ENCODE measurements around the gene PHEX. TPM values are rescaled to one million over a fixed set of nuclear protein-coding genes. Genes with fewer than 3 reads are reported as not detected.

PHEX gene
- total RNA-seq, 1 experiment from 2014 or later = 0.04 TPM

- TF ChIP-seq, protein P1, sequence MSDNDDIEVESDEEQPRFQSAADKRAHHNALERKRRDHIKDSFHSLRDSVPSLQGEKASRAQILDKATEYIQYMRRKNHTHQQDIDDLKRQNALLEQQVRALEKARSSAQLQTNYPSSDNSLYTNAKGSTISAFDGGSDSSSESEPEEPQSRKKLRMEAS (CRISPR knock-in tag; IDR thresholded peaks at IDR 0.05) = no peak
- TF ChIP-seq PRRX2 (CRISPR knock-in tag; IDR thresholded peaks at IDR 0.05) = no peak
- TF ChIP-seq, protein P2, sequence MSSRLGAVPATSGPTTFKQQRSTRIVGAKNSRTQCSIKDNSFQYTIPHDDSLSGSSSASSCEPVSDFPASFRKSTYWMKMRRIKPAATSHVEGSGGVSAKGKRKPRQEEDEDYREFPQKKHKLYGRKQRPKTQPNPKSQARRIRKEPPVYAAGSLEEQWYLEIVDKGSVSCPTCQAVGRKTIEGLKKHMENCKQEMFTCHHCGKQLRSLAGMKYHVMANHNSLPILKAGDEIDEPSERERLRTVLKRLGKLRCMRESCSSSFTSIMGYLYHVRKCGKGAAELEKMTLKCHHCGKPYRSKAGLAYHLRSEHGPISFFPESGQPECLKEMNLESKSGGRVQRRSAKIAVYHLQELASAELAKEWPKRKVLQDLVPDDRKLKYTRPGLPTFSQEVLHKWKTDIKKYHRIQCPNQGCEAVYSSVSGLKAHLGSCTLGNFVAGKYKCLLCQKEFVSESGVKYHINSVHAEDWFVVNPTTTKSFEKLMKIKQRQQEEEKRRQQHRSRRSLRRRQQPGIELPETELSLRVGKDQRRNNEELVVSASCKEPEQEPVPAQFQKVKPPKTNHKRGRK (CRISPR knock-in tag; IDR thresholded peaks at IDR 0.05; ENCODE audit: borderline replicate concordance) = no peak
These were observed 205.4 kb downstream of the PHEX start (continued) for GRCh38 chrX:22237479-22237878.

- POLR2A ChIA-PET = no interaction called here
- Mint-ChIP-seq H3K27me3 (ENCODE audit: low read depth) (no peaks in the 10 kb centered on the region), H3K27ac (no peak overlapping the region), H3K4me3 (no peak overlapping the region), H3K36me3 (no peaks in the 10 kb centered on the region), H3K4me1 (no peaks in the 10 kb centered on the region), H3K9me3 (no peaks in the 10 kb centered on the region)
- ATAC-seq (no peak), DNase-seq (ENCODE audit: low spot score) (no peak)
- TF ChIP-seq JUN (CRISPR knock-in tag; IDR thresholded peaks at IDR 0.05) = no peak
- no peak for TF ChIP-seq ARID4B (CRISPR knock-in tag; IDR thresholded peaks at IDR 0.05; ENCODE audit: borderline replicate concordance)
- no peak for TF ChIP-seq CBFB (CRISPR knock-in tag; IDR thresholded peaks at IDR 0.05; ENCODE audit: low read depth)
- TF ChIP-seq EMX1 (CRISPR knock-in tag; IDR thresholded peaks at IDR 0.05) = no peak
- TF ChIP-seq, protein P3, sequence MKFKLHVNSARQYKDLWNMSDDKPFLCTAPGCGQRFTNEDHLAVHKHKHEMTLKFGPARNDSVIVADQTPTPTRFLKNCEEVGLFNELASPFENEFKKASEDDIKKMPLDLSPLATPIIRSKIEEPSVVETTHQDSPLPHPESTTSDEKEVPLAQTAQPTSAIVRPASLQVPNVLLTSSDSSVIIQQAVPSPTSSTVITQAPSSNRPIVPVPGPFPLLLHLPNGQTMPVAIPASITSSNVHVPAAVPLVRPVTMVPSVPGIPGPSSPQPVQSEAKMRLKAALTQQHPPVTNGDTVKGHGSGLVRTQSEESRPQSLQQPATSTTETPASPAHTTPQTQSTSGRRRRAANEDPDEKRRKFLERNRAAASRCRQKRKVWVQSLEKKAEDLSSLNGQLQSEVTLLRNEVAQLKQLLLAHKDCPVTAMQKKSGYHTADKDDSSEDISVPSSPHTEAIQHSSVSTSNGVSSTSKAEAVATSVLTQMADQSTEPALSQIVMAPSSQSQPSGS (CRISPR knock-in tag; IDR thresholded peaks at IDR 0.05; ENCODE audit: borderline replicate concordance, low read depth) = no peak
- TF ChIP-seq GABPB1 (CRISPR knock-in tag; IDR thresholded peaks at IDR 0.05) = no peak
- no peak for TF ChIP-seq PRDM15 (CRISPR knock-in tag; IDR thresholded peaks at IDR 0.05)
- TF ChIP-seq IRF2 (CRISPR knock-in tag; IDR thresholded peaks at IDR 0.05; ENCODE audit: borderline replicate concordance, low read depth) = no peak
- TF ChIP-seq NR2C2 (CRISPR knock-in tag; IDR thresholded peaks at IDR 0.05) = no peak
- TF ChIP-seq E2F5 (CRISPR knock-in tag; IDR thresholded peaks at IDR 0.05) = no peak
- TF ChIP-seq ZNF671 (CRISPR knock-in tag; IDR thresholded peaks at IDR 0.05) = no peak
- TF ChIP-seq, protein P4, sequence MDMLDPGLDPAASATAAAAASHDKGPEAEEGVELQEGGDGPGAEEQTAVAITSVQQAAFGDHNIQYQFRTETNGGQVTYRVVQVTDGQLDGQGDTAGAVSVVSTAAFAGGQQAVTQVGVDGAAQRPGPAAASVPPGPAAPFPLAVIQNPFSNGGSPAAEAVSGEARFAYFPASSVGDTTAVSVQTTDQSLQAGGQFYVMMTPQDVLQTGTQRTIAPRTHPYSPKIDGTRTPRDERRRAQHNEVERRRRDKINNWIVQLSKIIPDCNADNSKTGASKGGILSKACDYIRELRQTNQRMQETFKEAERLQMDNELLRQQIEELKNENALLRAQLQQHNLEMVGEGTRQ (CRISPR knock-in tag; IDR thresholded peaks at IDR 0.05) = no peak
- TF ChIP-seq, protein P5, sequence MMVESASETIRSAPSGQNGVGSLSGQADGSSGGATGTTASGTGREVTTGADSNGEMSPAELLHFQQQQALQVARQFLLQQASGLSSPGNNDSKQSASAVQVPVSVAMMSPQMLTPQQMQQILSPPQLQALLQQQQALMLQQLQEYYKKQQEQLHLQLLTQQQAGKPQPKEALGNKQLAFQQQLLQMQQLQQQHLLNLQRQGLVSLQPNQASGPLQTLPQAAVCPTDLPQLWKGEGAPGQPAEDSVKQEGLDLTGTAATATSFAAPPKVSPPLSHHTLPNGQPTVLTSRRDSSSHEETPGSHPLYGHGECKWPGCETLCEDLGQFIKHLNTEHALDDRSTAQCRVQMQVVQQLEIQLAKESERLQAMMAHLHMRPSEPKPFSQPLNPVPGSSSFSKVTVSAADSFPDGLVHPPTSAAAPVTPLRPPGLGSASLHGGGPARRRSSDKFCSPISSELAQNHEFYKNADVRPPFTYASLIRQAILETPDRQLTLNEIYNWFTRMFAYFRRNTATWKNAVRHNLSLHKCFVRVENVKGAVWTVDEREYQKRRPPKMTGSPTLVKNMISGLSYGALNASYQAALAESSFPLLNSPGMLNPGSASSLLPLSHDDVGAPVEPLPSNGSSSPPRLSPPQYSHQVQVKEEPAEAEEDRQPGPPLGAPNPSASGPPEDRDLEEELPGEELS (CRISPR knock-in tag; IDR thresholded peaks at IDR 0.05) = no peak
- no peak for TF ChIP-seq USF1 (CRISPR knock-in tag; IDR thresholded peaks at IDR 0.05)
- TF ChIP-seq, protein P1 (CRISPR knock-in tag; IDR thresholded peaks at IDR 0.05) = no peak
- TF ChIP-seq, protein P6, sequence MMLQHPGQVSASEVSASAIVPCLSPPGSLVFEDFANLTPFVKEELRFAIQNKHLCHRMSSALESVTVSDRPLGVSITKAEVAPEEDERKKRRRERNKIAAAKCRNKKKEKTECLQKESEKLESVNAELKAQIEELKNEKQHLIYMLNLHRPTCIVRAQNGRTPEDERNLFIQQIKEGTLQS (CRISPR knock-in tag; conservative IDR thresholded peaks at IDR 0.05) = no peak
- CTCF ChIA-PET = no interaction called here
These were observed 214.5 kb downstream of the PHEX start for GRCh38 chrX:22246620-22247019.
